PC-9 (cell line): Measurements from ENCODE around the gene MAB21L4. TPM values are rescaled to one million over a fixed set of nuclear protein-coding genes. Genes with fewer than 3 reads are reported as not detected.

Experiments used
- BruUV-seq: library from RNA; stranded (reverse); fragments of 400-500 nt; replicated peaks from 2 replicates; lab custom pipeline; 2021; lab: Mats Ljungman, UMichigan
- CTCF ChIA-PET: fragments of 300-600 bp; sonication (Branson Sonifier 250); formaldehyde crosslinking; loops from one replicate; lab custom pipeline; 2022; ENCODE audit warnings: antibody characterized with exemption; lab: Charles Lee
- POLR2A ChIA-PET: fragments of 300-600 bp; sonication (Branson Sonifier 250); formaldehyde crosslinking; loops from one replicate; lab custom pipeline; 2022; ENCODE audit warnings: antibody characterized with exemption; ENCODE audit not compliant: unreplicated experiment; lab: Charles Lee
- DNase-seq, 2 experiments: peaks; one replicate each; pipeline versions ENCODE4 v3.0.0 to v3.0.0-alpha.2; 2015 to 2022; ENCODE audit warnings: mixed read lengths in 1 of 2
- H2AFZ ChIP-seq: fragments of 200-600 bp; sonication (generic); 2 replicates; pipeline ENCODE4 v1.8.1; 2017; ENCODE audit warnings: antibody characterized with exemption
- H3F3A ChIP-seq: fragments of 200-600 bp; sonication (generic); 2 replicates; pipeline ENCODE4 v1.8.1; 2017; ENCODE audit warnings: antibody characterized with exemption, mild to moderate bottlenecking, low read depth; ENCODE audit not compliant: insufficient read depth
- H3K27ac ChIP-seq: fragments of 200-600 bp; sonication (generic); 2 replicates; pipeline ENCODE4 v1.6.1; 2016; ENCODE audit warnings: mixed run types
- H3K27me3 ChIP-seq: fragments of 200-600 bp; sonication (generic); 2 replicates; pipeline ENCODE4 v1.6.1; 2016; ENCODE audit warnings: low read depth, mixed run types; ENCODE audit not compliant: insufficient read depth
- H3K36me3 ChIP-seq: fragments of 200-600 bp; sonication (generic); 2 replicates; pipeline ENCODE4 v1.6.1; 2016; ENCODE audit warnings: low read depth, mixed run types
- H3K4me1 ChIP-seq: fragments of 200-600 bp; sonication (generic); replicated peaks from 2 replicates; pipeline ENCODE4 v1.6.1; 2016; ENCODE audit warnings: mixed run types; ENCODE audit not compliant: insufficient read depth
- H3K4me2 ChIP-seq: fragments of 200-600 bp; sonication (generic); 2 replicates; pipeline ENCODE4 v1.6.1; 2017; ENCODE audit warnings: mixed run types
- H3K4me3 ChIP-seq: fragments of 200-600 bp; sonication (generic); 2 replicates; pipeline ENCODE4 v1.6.1; 2016; ENCODE audit warnings: mixed run types
- H3K79me2 ChIP-seq: fragments of 200-600 bp; sonication (generic); 2 replicates; pipeline ENCODE4 v1.6.1; 2017; ENCODE audit warnings: low read depth, mixed run types
- H3K9me2 ChIP-seq: fragments of 200-600 bp; sonication (generic); 2 replicates; pipeline ENCODE4 v1.8.1; 2017; ENCODE audit warnings: mild to moderate bottlenecking; ENCODE audit not compliant: insufficient read depth
- H3K9me3 ChIP-seq: fragments of 200-600 bp; sonication (generic); 2 replicates; pipeline ENCODE4 v1.8.1; 2016; ENCODE audit warnings: low read depth; ENCODE audit not compliant: insufficient read depth
- H4K20me1 ChIP-seq: fragments of 200-600 bp; sonication (generic); 2 replicates; pipeline ENCODE4 v1.8.1; 2017; ENCODE audit not compliant: insufficient read depth
- EZH2 ChIP-seq: fragments of 200-600 bp; sonication (generic); IDR thresholded peaks from 2 replicates; pipeline ENCODE4 v1.8.0; 2017; ENCODE audit warnings: antibody characterized with exemption, low read depth
- intact Hi-C: fragments of 100-400 bp; cut with micrococcal nuclease; formaldehyde crosslinking; loops from one replicate; pipeline ENCODE4 v1.10.0; 2022; ENCODE audit not compliant: unreplicated experiment
- total RNA-seq: library from RNA; stranded (reverse); gene quantifications from 2 replicates; pipeline ENCODE4 v1.2.3, GENCODE V29; 2021
- TF ChIP-seq, protein P1 (sequence below): fragments of 200-600 bp; sonication (generic); conservative IDR thresholded peaks from 2 replicates; pipeline ENCODE4 v1.6.1; 2017; ENCODE audit warnings: mixed run types, antibody characterized with exemption, mild to moderate bottlenecking, moderate library complexity

MAB21L4 gene
- total RNA-seq, 1 experiment from 2014 or later, result 68.8 TPM

DNA sequence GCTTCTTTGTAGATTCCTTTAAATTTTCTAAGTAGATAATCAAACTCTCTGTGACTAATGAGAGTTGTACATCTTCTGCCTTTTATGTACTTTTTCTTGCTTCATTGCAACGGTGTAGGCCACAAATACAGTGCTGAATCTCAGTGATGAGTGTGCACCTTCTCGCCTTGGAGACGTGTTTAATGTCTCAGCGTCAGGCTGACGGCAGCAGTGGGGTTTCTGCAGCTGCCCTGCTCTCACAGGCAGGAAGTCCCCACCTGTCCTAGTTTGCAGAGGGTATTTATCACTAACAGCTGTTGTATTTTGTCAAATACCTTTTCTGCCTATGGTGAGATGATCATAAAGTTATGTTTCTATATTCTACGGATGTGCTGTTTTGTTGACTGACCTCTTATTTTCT, 14.0 kb downstream of the MAB21L4 start:
- H3K4me3 ChIP-seq, result no peak overlapping the region
- H3K9me2 ChIP-seq, result no peaks in the 10 kb centered on the region
- H2AFZ ChIP-seq, result no peak overlapping the region
- no peak for DNase-seq
- ChIA-PET POLR2A (interaction anchor here (0.6 kb wide), 1 partner anchor 60 kb away, joined by 5 read pairs; no protein-coding TSS in a partner anchor), CTCF (interaction anchor here (1.5 kb wide), 1 partner anchor 15 kb away, joined by 3 read pairs; no protein-coding TSS in a partner anchor)
- H3K79me2 ChIP-seq, result no peaks in the 10 kb centered on the region
- no peak overlapping the region for H3K27ac ChIP-seq
- intact Hi-C loops, result no loop called here
- BruUV-seq, result no TSS peak
- H3K27me3 ChIP-seq, result no peaks in the 10 kb centered on the region
- H3K4me2 ChIP-seq, result no peak overlapping the region
- H4K20me1 ChIP-seq, result no peaks in the 10 kb centered on the region
- peaks cover 13% of the 10 kb centered on the region; the same call in 1 of the 2 replicates for H3F3A ChIP-seq
- H3K4me1 ChIP-seq, result no peaks in the 10 kb centered on the region
- H3K36me3 ChIP-seq, result peaks cover 4% of the 10 kb centered on the region; the same call in 1 of the 2 replicates
- TF ChIP-seq EZH2, result no peak
- TF ChIP-seq, protein P1, sequence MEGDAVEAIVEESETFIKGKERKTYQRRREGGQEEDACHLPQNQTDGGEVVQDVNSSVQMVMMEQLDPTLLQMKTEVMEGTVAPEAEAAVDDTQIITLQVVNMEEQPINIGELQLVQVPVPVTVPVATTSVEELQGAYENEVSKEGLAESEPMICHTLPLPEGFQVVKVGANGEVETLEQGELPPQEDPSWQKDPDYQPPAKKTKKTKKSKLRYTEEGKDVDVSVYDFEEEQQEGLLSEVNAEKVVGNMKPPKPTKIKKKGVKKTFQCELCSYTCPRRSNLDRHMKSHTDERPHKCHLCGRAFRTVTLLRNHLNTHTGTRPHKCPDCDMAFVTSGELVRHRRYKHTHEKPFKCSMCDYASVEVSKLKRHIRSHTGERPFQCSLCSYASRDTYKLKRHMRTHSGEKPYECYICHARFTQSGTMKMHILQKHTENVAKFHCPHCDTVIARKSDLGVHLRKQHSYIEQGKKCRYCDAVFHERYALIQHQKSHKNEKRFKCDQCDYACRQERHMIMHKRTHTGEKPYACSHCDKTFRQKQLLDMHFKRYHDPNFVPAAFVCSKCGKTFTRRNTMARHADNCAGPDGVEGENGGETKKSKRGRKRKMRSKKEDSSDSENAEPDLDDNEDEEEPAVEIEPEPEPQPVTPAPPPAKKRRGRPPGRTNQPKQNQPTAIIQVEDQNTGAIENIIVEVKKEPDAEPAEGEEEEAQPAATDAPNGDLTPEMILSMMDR, result no peak
- no peaks in the 10 kb centered on the region for H3K9me3 ChIP-seq

DNA sequence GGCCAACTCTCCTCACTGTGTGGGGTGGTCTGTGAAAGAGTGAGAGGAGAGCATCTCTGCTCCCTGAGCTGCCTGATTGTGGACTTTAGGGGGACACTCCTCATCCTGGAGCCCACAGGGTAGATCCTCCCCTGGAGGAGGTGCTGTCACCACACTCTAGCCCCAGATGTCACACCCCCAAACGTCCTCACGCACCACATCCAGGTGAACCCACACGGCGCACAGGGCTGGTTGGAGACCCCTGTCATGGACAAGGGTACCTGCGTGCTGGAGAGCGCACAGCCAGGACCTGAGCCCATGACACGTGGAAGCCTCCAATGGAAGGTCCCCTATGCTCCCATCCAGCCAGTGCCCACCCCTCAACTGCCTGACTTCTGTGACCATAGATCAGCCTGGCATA, 16.9 kb downstream of the MAB21L4 start:
- Histone ChIP-seq H3K4me1 (no peaks in the 10 kb centered on the region), H3K27ac (no peak overlapping the region), H3K9me2 (no peaks in the 10 kb centered on the region), H2AFZ (no peak overlapping the region), H3F3A (peaks cover 13% of the 10 kb centered on the region; the same call in 1 of the 2 replicates), H3K79me2 (no peaks in the 10 kb centered on the region), H3K36me3 (no peaks in the 10 kb centered on the region), H3K27me3 (no peaks in the 10 kb centered on the region), H3K9me3 (no peaks in the 10 kb centered on the region), H4K20me1 (no peaks in the 10 kb centered on the region), H3K4me2 (no peak overlapping the region), H3K4me3 (no peak overlapping the region)
- BruUV-seq, result no TSS peak
- intact Hi-C loops, result no loop called here
- POLR2A ChIA-PET, result interaction anchor here (0.6 to 0.7 kb wide), 2 partner anchors 41 to 317 kb away, joined by 3 to 7 read pairs; no protein-coding TSS in a partner anchor
- TF ChIP-seq EZH2, result no peak
- CTCF ChIA-PET, result no interaction called here
- DNase-seq, result no peak

- DNase-seq, result no peak
- H3K36me3 ChIP-seq, result no peaks in the 10 kb centered on the region
- no peak overlapping the region for H3K4me2 ChIP-seq
- no peak overlapping the region for H2AFZ ChIP-seq
- no peak overlapping the region for H3K27ac ChIP-seq
- no peaks in the 10 kb centered on the region for H4K20me1 ChIP-seq
- H3K4me3 ChIP-seq, result no peak overlapping the region
- H3K9me3 ChIP-seq, result no peaks in the 10 kb centered on the region
- peaks cover 13% of the 10 kb centered on the region; the same call in 1 of the 2 replicates for H3F3A ChIP-seq
- H3K79me2 ChIP-seq, result no peaks in the 10 kb centered on the region
- H3K4me1 ChIP-seq, result no peaks in the 10 kb centered on the region
- ChIA-PET POLR2A (interaction anchor here (0.6 to 0.7 kb wide), 3 partner anchors 12 to 223 kb away, joined by 3 to 4 read pairs (median 3); partner anchors contain the start of gene MTERF4), CTCF (no interaction called here)
- no TSS peak for BruUV-seq
- intact Hi-C loops, result no loop called here
- no peaks in the 10 kb centered on the region for H3K9me2 ChIP-seq
- H3K27me3 ChIP-seq, result no peaks in the 10 kb centered on the region
- TF ChIP-seq, protein P1, result no peak
- TF ChIP-seq EZH2, result no peak
Measured at GRCh38 chr2:240878341-240878936, 17.5 kb downstream of the MAB21L4 start.
